Endothelial cell of umbilical vein (primary cell): Measurements from ENCODE around the gene GGA3. TPM values are rescaled to one million over a fixed set of nuclear protein-coding genes. Genes with fewer than 3 reads are reported as not detected.

Experiments used
- BruUV-seq: library from RNA; stranded (reverse); fragments of 400-500 nt; replicated peaks from 2 replicates; lab custom pipeline; 2021; lab: Mats Ljungman, UMichigan
- CTCF ChIA-PET: fragments of 300-600, 350-600 bp; sonication (Branson Sonifier 250); formaldehyde crosslinking; loops from one replicate; lab custom pipeline; 2021; ENCODE audit warnings: antibody characterized with exemption, inconsistent platforms; lab: Charles Lee
- POLR2A ChIA-PET: fragments of 300-600, 350-600 bp; sonication (Branson Sonifier 250); formaldehyde crosslinking; loops from one replicate; lab custom pipeline; 2021; ENCODE audit warnings: antibody characterized with exemption, inconsistent platforms; lab: Charles Lee
- DNase-seq: peaks from one replicate; pipeline ENCODE4 v3.0.0-alpha.2; 2011; ENCODE audit warnings: low read depth, low spot score
- FAIRE-seq: peaks from 2 replicates; lab custom pipeline; 2011; peaks lifted over from hg19 to GRCh38; lab: Jason Lieb, UNC
- H2AFZ ChIP-seq: 2 replicates; pipeline ENCODE4 v1.6.0; 2012; ENCODE audit warnings: low read depth, low read length, control low read depth, inconsistent platforms
- H3K27ac ChIP-seq: 2 replicates; pipeline ENCODE4 v1.5.1; 2011; ENCODE audit warnings: low read depth, mild to moderate bottlenecking, control low read depth, low read length, moderate library complexity; ENCODE audit not compliant: insufficient read depth
- H3K27me3 ChIP-seq, 2 experiments: 2 replicates each; pipeline versions ENCODE4 v1.6.0 to v1.6.1; 2011; ENCODE audit warnings: low read length in 2 of 2, mixed read lengths in 1 of 2; ENCODE audit not compliant: control insufficient read depth in 2 of 2, insufficient read depth in 2 of 2
- H3K36me3 ChIP-seq, 2 experiments: 2 replicates in 1 of 2; 3 replicates in 1 of 2; pipeline ENCODE4 v1.5.1; 2011; ENCODE audit warnings: low read length in 2 of 2, mild to moderate bottlenecking in 1 of 2, moderate library complexity in 1 of 2; ENCODE audit not compliant: control insufficient read depth in 2 of 2, insufficient read depth in 2 of 2; ENCODE audit errors: extremely low read depth in 1 of 2
- H3K4me1 ChIP-seq: 3 replicates; pipeline ENCODE4 v1.5.1; 2011; ENCODE audit warnings: mild to moderate bottlenecking, low read length; ENCODE audit not compliant: control insufficient read depth, insufficient read depth; ENCODE audit errors: extremely low read depth
- H3K4me2 ChIP-seq: 2 replicates; pipeline ENCODE4 v1.6.1; 2011; ENCODE audit warnings: low read length, control low read depth, mixed read lengths; ENCODE audit not compliant: insufficient read depth
- H3K4me3 ChIP-seq, 3 experiments: fragments of 200-600 bp in 1 of 3; sonication (generic), shearing (Covaris generic) in 1 of 3; replicated peaks in 1 of 3; 2 replicates each; pipeline ENCODE4 v1.5.1; 2011 to 2016; ENCODE audit warnings: control low read depth in 3 of 3, low read length in 3 of 3, mild to moderate bottlenecking in 2 of 3, inconsistent platforms in 1 of 3, low read depth in 1 of 3, moderate library complexity in 1 of 3; ENCODE audit not compliant: insufficient read depth in 1 of 3
- H3K79me2 ChIP-seq: 2 replicates; pipeline ENCODE4 v1.6.0; 2012; ENCODE audit warnings: low read length, inconsistent platforms; ENCODE audit not compliant: control insufficient read depth, insufficient read depth
- H3K9ac ChIP-seq: replicated peaks from 2 replicates; pipeline ENCODE3; 2011; ENCODE audit warnings: low read length, control low read depth; ENCODE audit not compliant: insufficient read depth; ENCODE audit errors: extremely low read depth
- H3K9me1 ChIP-seq: replicated peaks from 3 replicates; pipeline ENCODE4 v1.6.0; 2011; ENCODE audit warnings: mild to moderate bottlenecking, low read length; ENCODE audit not compliant: control insufficient read depth, insufficient read depth; ENCODE audit errors: extremely low read depth
- H3K9me3 ChIP-seq: replicated peaks from 2 replicates; pipeline ENCODE4 v1.5.1; 2012; ENCODE audit warnings: low read length, inconsistent platforms; ENCODE audit not compliant: control insufficient read depth, insufficient read depth
- H4K20me1 ChIP-seq: replicated peaks from 2 replicates; pipeline ENCODE3; 2011; ENCODE audit warnings: mild to moderate bottlenecking, low read length; ENCODE audit not compliant: control insufficient read depth, insufficient read depth; ENCODE audit errors: extremely low read depth
- CTCF ChIP-seq, 2 donors: IDR thresholded peaks; 1 replicate in 1 of 2; 2 replicates in 1 of 2; pipeline ENCODE4 v1.5.1; 2011; ENCODE audit warnings: low read length in 2 of 2, mild to moderate bottlenecking in 2 of 2, moderate library complexity in 2 of 2, control low read depth in 1 of 2, inconsistent platforms in 1 of 2, low read depth in 1 of 2; ENCODE audit not compliant: insufficient read depth in 1 of 2; ENCODE audit errors: extremely low read depth in 1 of 2
- EZH2 ChIP-seq: IDR thresholded peaks from 2 replicates; pipeline ENCODE4 v1.6.1; 2012; ENCODE audit warnings: borderline replicate concordance, low read depth, mild to moderate bottlenecking, moderate library complexity, low read length, inconsistent platforms; ENCODE audit not compliant: severe bottlenecking
- FOS ChIP-seq: IDR thresholded peaks from 2 replicates; pipeline ENCODE4 v1.6.1; 2011; ENCODE audit warnings: mild to moderate bottlenecking, low read length, moderate library complexity, borderline replicate concordance; ENCODE audit not compliant: insufficient read depth
- GATA2 ChIP-seq: IDR thresholded peaks from 2 replicates; pipeline ENCODE4 v1.7.0; 2011; ENCODE audit warnings: low read depth, mild to moderate bottlenecking, moderate library complexity, mixed read lengths, low read length; ENCODE audit not compliant: insufficient read length, insufficient read depth
- JUN ChIP-seq: IDR thresholded peaks from 2 replicates; pipeline ENCODE4 v1.6.1; 2011; ENCODE audit warnings: borderline replicate concordance, low read depth; ENCODE audit not compliant: insufficient read length, insufficient read depth
- MAX ChIP-seq: IDR thresholded peaks from 2 replicates; pipeline ENCODE4 v1.6.1; 2011; ENCODE audit not compliant: insufficient read depth, insufficient read length
- MYC ChIP-seq: IDR thresholded peaks from one replicate; pipeline ENCODE4 v1.6.1; 2011; ENCODE audit warnings: mild to moderate bottlenecking, low read depth, low read length
- POLR2A ChIP-seq: IDR thresholded peaks from 2 replicates; pipeline ENCODE4 v1.6.1; 2012; ENCODE audit warnings: low read depth, mild to moderate bottlenecking, control low read depth, low read length
- POLR2AphosphoS5 ChIP-seq: IDR thresholded peaks from 2 replicates; pipeline ENCODE4 v1.6.1; 2012; ENCODE audit warnings: low read depth, mild to moderate bottlenecking, control low read depth, low read length, moderate library complexity; ENCODE audit not compliant: insufficient read depth
- dilution Hi-C: fragments of 300-500 bp; cut with MboI; formaldehyde crosslinking; loops from one replicate; pipeline ENCODE4 v1.15.0; 2019; ENCODE audit warnings: low sequenced_read_pairs; ENCODE audit not compliant: extremely low pct_ligation_motif_present
- intact Hi-C: fragments of 100-400 bp; cut with micrococcal nuclease; formaldehyde crosslinking; loops from one replicate; pipeline ENCODE4 v1.10.0; 2022
- polyA plus RNA-seq, 4 experiments: library from polyadenylated mRNA; depleted of rRNA in 3 of 4; stranded (reverse) in 3 of 4; unstranded in 1 of 4; fragments of >200 nt; gene quantifications; 2 replicates each; pipeline versions ENCODE4 v1.2.1 to v1.2.3, GENCODE V29; 2011 to 2012; ENCODE audit warnings: missing spikeins in 1 of 4
- total RNA-seq: library from RNA; stranded (reverse); gene quantifications from 2 replicates; pipeline ENCODE4 v1.2.3, GENCODE V29; 2021

Gene GGA3
- total and polyA plus RNA-seq, 2 donors (not counting 3 experiments of a cell fraction or from before 2014, with no cell fraction given), result 41.2 to 62.9 TPM

- H4K20me1 ChIP-seq, result no peaks in the 10 kb centered on the region
- ChIA-PET POLR2A (no interaction called here), CTCF (interaction anchor here (1.0 to 9.1 kb wide), 8 partner anchors 34 to 244 kb away, joined by 3 to 257 read pairs (median 4); partner anchors contain the start of gene MRPL58)
- H3K79me2 ChIP-seq, result peaks cover 31% of the 10 kb centered on the region
- H3K9ac ChIP-seq, result peak overlapping the region; percentile 96
- TF ChIP-seq POLR2A (no peak), GATA2 (no peak), EZH2 (no peak), FOS (no peak), CTCF (IDR thresholded peaks at IDR 0.05; ENCODE audit: extremely low read depth in 1 of 2, insufficient read depth in 1 of 2, low read depth in 1 of 2, low read length in 2 of 2) (no peak), MAX (no peak), POLR2AphosphoS5 (no peak), JUN (no peak), MYC (no peak)
- dilution Hi-C loops (no loop called here), intact Hi-C loops (loop anchor here (1.0 kb wide), 3 partner anchors 22 to 91 kb away; partner anchors contain the start of gene JPT1)
- H3K4me3 ChIP-seq, result peak overlapping the region; percentile 58 to 91 (median 85)
- H3K4me2 ChIP-seq, result peak overlapping the region; percentile 83
- peak overlapping the region; percentile 90 for H3K27ac ChIP-seq
- BruUV-seq, result TSS peak; percentile 73
- peaks cover 0 to 3% of the 10 kb centered on the region in 2 experiments for H3K36me3 ChIP-seq
- FAIRE-seq (no peak), DNase-seq (no peak)
- H3K4me1 ChIP-seq, result peaks cover 2% of the 10 kb centered on the region
- peak overlapping the region; percentile 91 for H2AFZ ChIP-seq
- H3K27me3 ChIP-seq, result no peaks in the 10 kb centered on the region
- H3K9me1 ChIP-seq, result no peaks in the 10 kb centered on the region
- H3K9me3 ChIP-seq, result no peaks in the 10 kb centered on the region
Observed at GRCh38 chr17:75205793-75206163, 55.6 kb downstream of the GGA3 start.
